GM10847 (cell line): Measurements from ENCODE around the gene RDH14.

Source experiments
- POLR2A ChIP-seq: IDR thresholded peaks from 2 replicates; pipeline ENCODE4 v1.6.1; 2011; ENCODE audit not compliant: insufficient read length; ENCODE audit errors: extremely low read depth

RDH14 gene

GRCh38 chr2:18517386-18517785 lies 43.1 kb downstream of the RDH14 start:
- no peak for TF ChIP-seq POLR2A

- TF ChIP-seq POLR2A, result no peak
Observed at GRCh38 chr2:18516112-18516511, 44.3 kb downstream of the RDH14 start.

GRCh38 chr2:18514526-18515461 lies 45.7 kb downstream of the RDH14 start:
- TF ChIP-seq POLR2A, result no peak

GRCh38 chr2:18510775-18511174 lies 49.7 kb downstream of the RDH14 start:
- TF ChIP-seq POLR2A, result no peak

- no peak for TF ChIP-seq POLR2A
Observed at GRCh38 chr2:18506883-18507509, 53.5 kb downstream of the RDH14 start.

GRCh38 chr2:18505703-18506341 lies 54.6 kb downstream of the RDH14 start:
- no peak for TF ChIP-seq POLR2A
